Transverse colon (tissue), 4 donors: ENCODE measurements around the gene SLFN11. TPM values are rescaled to one million over a fixed set of nuclear protein-coding genes. Genes with fewer than 3 reads are reported as not detected.
"Not testable (repeated sequence)": the region's sequence is repeated elsewhere in the genome, so short reads cannot be mapped to it uniquely, and the experiment has no call there.

ENCODE experiments used
- DNase-seq: peaks from one replicate; pipeline ENCODE4 v3.0.0-alpha.2; 2019
- H3K27ac ChIP-seq, 4 donors: fragments of 200-600 bp; sonication (generic); 2 replicates each; pipeline ENCODE4 v1.5.1; 2016 to 2018; ENCODE audit warnings: inconsistent platforms in 4 of 4
- H3K27me3 ChIP-seq: fragments of 200-600 bp; sonication (generic); 2 replicates; pipeline ENCODE4 v1.5.1; 2017; ENCODE audit warnings: inconsistent platforms
- H3K36me3 ChIP-seq, 4 donors: fragments of 200-600 bp; sonication (generic); 2 replicates each; pipeline ENCODE4 v1.5.1; 2017 to 2019; ENCODE audit warnings: inconsistent platforms in 4 of 4
- H3K4me1 ChIP-seq, 4 donors: fragments of 200-600 bp; sonication (generic); 2 replicates each; pipeline ENCODE4 v1.5.1; 2017 to 2020; ENCODE audit warnings: inconsistent platforms in 4 of 4
- H3K4me3 ChIP-seq, 4 donors: fragments of 200-600 bp; sonication (generic); 1 replicate in 1 of 4; 2 replicates in 3 of 4; pipeline versions ENCODE4 v1.5.1 to v1.6.1; 2017 to 2019; ENCODE audit warnings: inconsistent platforms in 4 of 4
- H3K9me3 ChIP-seq, 2 donors: fragments of 200-600 bp; sonication (generic); 2 replicates each; pipeline ENCODE4 v1.5.1; 2017 to 2019; ENCODE audit warnings: inconsistent platforms in 2 of 2
- CTCF ChIP-seq, 5 experiments: fragments of 200-600 bp in 3 of 5; fragments of 450-650 bp in 2 of 5; sonication (generic) in 3 of 5; IDR thresholded peaks; 1 replicate in 2 of 5; 2 replicates in 3 of 5; pipeline ENCODE4 v1.5.1; 2016 to 2017; ENCODE audit warnings: antibody characterized with exemption in 5 of 5, inconsistent platforms in 3 of 5, mild to moderate bottlenecking in 2 of 5, moderate library complexity in 1 of 5
- EP300 ChIP-seq: sonication (generic); formaldehyde crosslinking; IDR thresholded peaks from one replicate; pipeline ENCODE4 v1.6.1; 2017; ENCODE audit warnings: antibody characterized with exemption, low read depth
- POLR2A ChIP-seq: fragments of 450-650 bp; IDR thresholded peaks from one replicate; pipeline ENCODE4 v1.6.1; 2016; ENCODE audit warnings: antibody characterized with exemption, mild to moderate bottlenecking, moderate library complexity
- POLR2AphosphoS5 ChIP-seq, 3 donors: sonication (generic); formaldehyde crosslinking; IDR thresholded peaks; one replicate each; pipeline ENCODE4 v1.6.1; 2016; ENCODE audit warnings: antibody characterized with exemption in 3 of 3
- WGBS, 2 donors: methylation state at CpG; one replicate each; pipeline ENCODE4 v1.1.5; 2018; ENCODE audit warnings: low coverage in 1 of 2; 5-methylcytosine and 5-hydroxymethylcytosine counted together
- in situ Hi-C, 4 donors: fragments of 200-750 bp; cut with MboI; loops; one replicate each; pipeline versions ENCODE4 v1.15.0 to v1.15.1; 2017; ENCODE audit warnings: low sequenced_read_pairs in 3 of 4, low pct_ligation_motif_present in 1 of 4, low pct_unique_long_range_greater_than_20kb in 1 of 4
- intact Hi-C: fragments of 100-400 bp; cut with DNase I; formaldehyde crosslinking; loops from one replicate; pipeline ENCODE4 v1.15.1; 2023; ENCODE audit warnings: low total_unique reads
- total RNA-seq, 4 donors: library from RNA; depleted of rRNA; stranded (reverse); fragments of >200 nt; gene quantifications; one replicate each; pipeline ENCODE4 v1.1.0, GENCODE V29; 2016

The SLFN11 gene
- total RNA-seq, result 10 to 100 TPM in 1 of 4 donors, 1 to 10 TPM in 3; 3.0 to 18.6 (median 6.0) TPM

GRCh38 chr17:35373534-35373983, at the start of gene SLFN11:
Gene SLFN11, minus strand, starts transcription at chr17:35373621. Its CDS starts 9,814 bp downstream, at chr17:35363807.
- H3K36me3 ChIP-seq, result no peaks in the 10 kb centered on the region
- DNase-seq, result peak; percentile 85
- in situ Hi-C loops (no loop called here), intact Hi-C loops (no loop called here)
- peak within 1 kb of the TSS; percentile 53 to 68 (median 57) for H3K4me3 ChIP-seq
- peaks cover 46% of the 10 kb centered on the region for H3K27me3 ChIP-seq
- WGBS, 2 donors, result 2% methylated on average over 22 of the region's 22 CpGs; no CpG with 5 or more reads in 1 of the 2 donors
- peaks cover 0 to 5% (median 0%) of the 10 kb centered on the region in 4 donors for H3K4me1 ChIP-seq
- peak within 1 kb of the TSS; percentile 89 to 92 (median 90) for H3K27ac ChIP-seq
- H3K9me3 ChIP-seq, result no peaks in the 10 kb centered on the region
- TF ChIP-seq EP300, result no peak
- peak; percentile 83 for TF ChIP-seq POLR2A
- peak; percentile 93 to 98 (median 93) for TF ChIP-seq POLR2AphosphoS5 (IDR thresholded peaks at IDR 0.05)
- TF ChIP-seq CTCF (IDR thresholded peaks at IDR 0.05), result no peak

- 95 to 96% methylated on average over 2 to 9 of the region's 9 CpGs for WGBS, 2 donors
- in situ Hi-C loops, H3K36me3 ChIP-seq: not testable (repeated sequence)
Observed at GRCh38 chr17:35421069-35421468, 47.6 kb upstream of the SLFN11 start.

GRCh38 chr17:35416659-35417058, 43.2 kb upstream of the SLFN11 start:
- Histone ChIP-seq H3K27me3 (no peaks in the 10 kb centered on the region), H3K27ac (no peak overlapping the region), H3K4me1 (no peaks in the 10 kb centered on the region), H3K4me3 (no peak overlapping the region), H3K9me3 (peaks cover 0 to 8% of the 10 kb centered on the region in 2 donors), H3K36me3 (peaks cover 0 to 9% (median under 1%) of the 10 kb centered on the region in 4 donors)
- TF ChIP-seq POLR2A, result no peak
- no peak for TF ChIP-seq CTCF (IDR thresholded peaks at IDR 0.05)
- TF ChIP-seq POLR2AphosphoS5 (IDR thresholded peaks at IDR 0.05), result no peak
- no peak for TF ChIP-seq EP300
- WGBS, 2 donors, result 90 to 91% methylated on average over 2 of the region's 2 CpGs
- intact Hi-C loops, result no loop called here
- no peak for DNase-seq
- in situ Hi-C loops, result no loop called here

More at GRCh38 chr17:35421069-35421468, 47.6 kb upstream of the SLFN11 start:
- H3K27ac ChIP-seq, DNase-seq, H3K4me3 ChIP-seq, H3K9me3 ChIP-seq, H3K27me3 ChIP-seq, H3K4me1 ChIP-seq, intact Hi-C loops: not testable (repeated sequence)

- H3K9me3 ChIP-seq, in situ Hi-C loops: not testable (repeated sequence)
- 92 to 96% methylated on average over 2 of the region's 2 CpGs for WGBS, 2 donors
Observed at GRCh38 chr17:35414707-35415106, 41.3 kb upstream of the SLFN11 start.

GRCh38 chr17:35414247-35414646, 40.8 kb upstream of the SLFN11 start:
- H3K27ac ChIP-seq, result no peak overlapping the region
- peaks cover 0 to 8% of the 10 kb centered on the region in 2 donors for H3K9me3 ChIP-seq
- intact Hi-C loops, result no loop called here
- H3K36me3 ChIP-seq, result peaks cover 0 to 9% (median under 1%) of the 10 kb centered on the region in 4 donors
- TF ChIP-seq EP300 (no peak), POLR2AphosphoS5 (IDR thresholded peaks at IDR 0.05) (no peak), CTCF (IDR thresholded peaks at IDR 0.05) (no peak), POLR2A (no peak)
- H3K4me1 ChIP-seq, result no peaks in the 10 kb centered on the region
- no peak for DNase-seq
- H3K4me3 ChIP-seq, result no peak overlapping the region
- 91 to 94% methylated on average over 1 of the region's 1 CpG for whole genome bisulfite sequencing, 2 donors
- in situ Hi-C loops, result no loop called here
- H3K27me3 ChIP-seq, result no peaks in the 10 kb centered on the region

More at GRCh38 chr17:35414707-35415106, 41.3 kb upstream of the SLFN11 start:
- H3K4me3 ChIP-seq, intact Hi-C loops, H3K36me3 ChIP-seq, H3K27ac ChIP-seq, DNase-seq, H3K27me3 ChIP-seq, H3K4me1 ChIP-seq: not testable (repeated sequence)
